GM19239 (cell line): Measurements from ENCODE around the gene SORBS2.
A peak's percentile ranks its signal among the peaks of the same experiment; 100 is the strongest.

Experiments used
- DNase-seq: peaks from one replicate; pipeline ENCODE4 v3.0.0; 2011; ENCODE audit warnings: low spot score; ENCODE audit not compliant: insufficient read length
- FAIRE-seq: peaks from 2 replicates; lab custom pipeline; 2011; peaks lifted over from hg19 to GRCh38; lab: Jason Lieb, UNC

The SORBS2 gene

GRCh38 chr4:185835814-185836213, 23.8 kb upstream of the SORBS2 start:
- FAIRE-seq, result no peak
- DNase-seq, result no peak

DNA sequence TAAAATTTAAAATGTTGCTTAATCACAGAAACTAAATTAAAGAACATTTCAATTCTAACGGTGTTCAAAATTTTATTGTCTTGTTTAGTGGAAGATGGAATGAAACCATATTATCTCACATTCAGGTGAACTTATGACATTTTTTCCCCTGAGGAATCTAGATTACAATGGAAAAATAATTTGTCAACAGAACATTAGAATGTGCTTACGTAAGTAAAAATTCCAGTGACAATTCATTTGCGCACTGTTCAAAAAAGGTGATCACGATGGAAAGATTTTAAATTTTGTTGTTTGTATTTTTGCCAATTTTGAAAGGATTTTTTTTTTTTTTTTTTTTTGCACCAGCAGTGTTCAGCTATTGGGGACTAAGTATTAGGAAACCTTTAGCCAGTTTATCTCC, 23.3 kb upstream of the SORBS2 start:
- FAIRE-seq (no peak), DNase-seq (no peak)

DNA sequence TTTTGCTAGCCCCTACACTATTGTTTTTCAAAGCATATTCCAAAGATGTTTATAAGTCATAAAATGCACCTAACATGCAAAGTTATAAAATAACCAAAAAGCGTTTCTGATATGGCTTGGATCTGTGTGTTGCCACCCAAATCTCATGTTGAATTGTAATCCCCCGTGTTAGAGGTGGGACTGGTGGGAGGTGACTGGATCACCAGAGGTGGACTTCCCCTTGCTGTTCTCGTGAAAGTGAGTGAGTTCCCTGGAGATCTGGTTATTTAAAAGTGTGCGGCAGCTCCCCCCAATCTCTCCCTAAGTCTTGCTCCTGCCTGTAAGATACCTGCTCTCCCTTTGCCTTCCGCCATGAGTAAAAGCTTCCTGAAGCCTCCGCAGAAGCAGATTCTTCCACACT, 22.8 kb upstream of the SORBS2 start:
- DNase-seq, result no peak
- FAIRE-seq, result no peak

DNA sequence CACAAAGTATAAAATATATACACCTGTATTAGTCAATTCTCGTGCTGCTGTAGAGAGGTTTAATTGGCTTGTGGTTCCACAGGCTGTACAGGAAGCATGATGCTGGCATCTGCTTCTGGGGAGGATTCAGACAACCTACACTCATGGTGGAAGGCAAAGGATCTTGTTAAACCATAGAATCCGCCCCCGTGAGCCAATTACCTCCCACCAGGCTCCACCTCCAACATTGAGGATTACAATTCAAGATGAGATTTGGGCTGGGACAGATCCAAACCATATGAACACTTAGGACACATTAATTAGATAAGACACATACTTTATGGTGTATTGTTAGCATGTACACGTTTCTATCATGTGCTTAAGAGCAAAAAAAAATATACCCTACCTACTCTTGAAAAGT, 22.1 kb upstream of the SORBS2 start:
- FAIRE-seq, result no peak
- DNase-seq, result no peak

DNA sequence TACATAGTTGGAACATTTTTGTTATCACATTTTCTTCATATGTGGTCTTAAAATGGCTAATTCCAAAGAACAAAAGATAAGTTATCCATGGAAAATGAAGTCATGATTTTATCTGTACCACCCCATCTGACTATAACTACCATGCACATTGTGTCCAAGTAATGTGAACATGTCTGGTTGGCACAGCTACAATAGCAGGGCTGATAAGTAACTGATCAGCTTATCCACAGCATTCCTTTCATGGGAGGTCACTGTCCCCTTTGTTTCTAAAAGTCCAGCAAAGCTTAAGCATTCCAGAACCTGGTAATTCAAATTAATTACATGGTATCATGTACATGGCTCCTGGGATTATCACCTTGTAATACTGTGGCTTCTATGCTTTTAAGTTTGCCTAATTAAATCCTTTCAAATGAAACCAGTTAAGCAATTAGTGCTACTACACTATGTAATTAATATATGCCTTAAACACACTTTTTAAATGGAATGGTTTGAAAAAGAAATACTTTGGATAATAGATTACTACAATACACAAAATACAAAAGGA, 21.1 kb upstream of the SORBS2 start:
- DNase-seq (no peak), FAIRE-seq (no peak)

GRCh38 chr4:185831125-185831815, 19.3 kb upstream of the SORBS2 start:
- DNase-seq (no peak), FAIRE-seq (no peak)

- DNase-seq (no peak), FAIRE-seq (no peak)
Observed at GRCh38 chr4:185830263-185830994, 18.4 kb upstream of the SORBS2 start.

DNA sequence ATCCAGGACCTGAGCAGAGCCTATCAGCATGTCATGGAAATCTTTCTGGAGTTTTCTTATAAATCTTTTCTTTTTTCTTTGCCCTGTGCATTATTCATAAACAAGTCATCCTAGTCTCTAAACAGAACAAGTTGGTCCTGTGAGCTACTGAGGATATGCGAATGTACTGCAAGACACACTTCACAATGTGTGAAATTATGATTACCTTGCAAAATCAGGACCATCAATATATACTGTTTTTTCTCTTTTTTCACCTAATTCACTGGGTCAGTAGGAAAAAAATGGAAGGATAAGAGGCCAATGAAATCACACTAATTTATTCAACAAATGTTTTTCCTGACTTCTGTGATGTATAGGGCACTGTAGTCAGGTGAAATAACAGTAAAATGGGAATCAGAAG, 14.4 kb upstream of the SORBS2 start:
- DNase-seq (no peak), FAIRE-seq (no peak)

GRCh38 chr4:185825737-185826136, 13.7 kb upstream of the SORBS2 start:
- no peak for DNase-seq
- no peak for FAIRE-seq

DNA sequence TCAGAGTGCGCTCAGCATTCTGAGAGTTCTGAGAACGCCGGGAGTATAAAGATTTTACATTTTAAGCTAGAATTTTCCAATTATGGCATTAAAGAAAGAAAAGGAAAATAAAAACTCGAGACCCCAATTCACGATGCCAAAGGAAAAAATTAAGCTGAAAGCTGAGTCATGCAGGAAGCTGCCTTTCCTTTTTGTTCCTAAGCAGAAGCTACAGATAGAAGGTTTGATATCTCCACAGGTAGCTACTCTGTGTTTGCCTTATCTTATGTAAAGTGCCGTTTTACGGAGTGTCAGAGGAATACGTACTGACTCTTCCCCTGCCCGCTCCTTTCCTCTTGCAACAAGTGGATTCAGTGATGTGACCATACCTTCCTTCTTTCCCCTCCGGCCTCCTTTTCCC, 10.8 kb upstream of the SORBS2 start:
- DNase-seq (no peak), FAIRE-seq (no peak)

- no peak for FAIRE-seq
Observed at GRCh38 chr4:185821029-185821419, 9.0 kb upstream of the SORBS2 start.

GRCh38 chr4:185820146-185821028, 8.4 kb upstream of the SORBS2 start:
- DNase-seq (no peak), FAIRE-seq (no peak)

More at GRCh38 chr4:185821029-185821419, 9.0 kb upstream of the SORBS2 start:
- DNase-seq, result no peak

- no peak for FAIRE-seq
- no peak for DNase-seq
Observed at GRCh38 chr4:185819144-185819543, 7.2 kb upstream of the SORBS2 start.

DNA sequence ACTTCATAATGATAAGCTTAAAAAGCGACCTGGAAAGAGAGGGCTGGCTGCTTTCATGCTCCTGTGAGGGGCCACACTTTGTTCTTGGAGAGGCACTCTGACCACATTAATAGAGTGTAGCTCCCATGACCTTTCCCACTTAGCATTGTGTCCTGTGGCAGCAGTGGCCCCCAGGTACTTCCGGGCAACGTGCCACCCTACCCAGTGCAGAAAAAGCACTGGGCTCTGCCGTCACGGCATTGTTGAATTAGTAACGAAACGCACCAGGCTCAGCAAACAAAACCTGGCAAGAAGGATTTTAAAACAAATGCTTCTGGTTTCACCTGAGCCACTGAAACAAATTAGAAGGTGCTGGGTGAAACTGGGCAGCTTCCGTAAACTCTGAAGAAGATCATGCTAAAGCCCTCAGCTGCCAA, 5.4 kb upstream of the SORBS2 start:
- FAIRE-seq, result no peak
- no peak for DNase-seq

- FAIRE-seq (no peak), DNase-seq (no peak)
Observed at GRCh38 chr4:185813133-185813532, 1.1 kb upstream of the SORBS2 start.

GRCh38 chr4:185810746-185811508, 1.1 kb downstream of the SORBS2 start:
- peak; percentile 61 for FAIRE-seq
- DNase-seq, result no peak

GRCh38 chr4:185809533-185810071, 2.4 kb downstream of the SORBS2 start:
- DNase-seq, result no peak

DNA sequence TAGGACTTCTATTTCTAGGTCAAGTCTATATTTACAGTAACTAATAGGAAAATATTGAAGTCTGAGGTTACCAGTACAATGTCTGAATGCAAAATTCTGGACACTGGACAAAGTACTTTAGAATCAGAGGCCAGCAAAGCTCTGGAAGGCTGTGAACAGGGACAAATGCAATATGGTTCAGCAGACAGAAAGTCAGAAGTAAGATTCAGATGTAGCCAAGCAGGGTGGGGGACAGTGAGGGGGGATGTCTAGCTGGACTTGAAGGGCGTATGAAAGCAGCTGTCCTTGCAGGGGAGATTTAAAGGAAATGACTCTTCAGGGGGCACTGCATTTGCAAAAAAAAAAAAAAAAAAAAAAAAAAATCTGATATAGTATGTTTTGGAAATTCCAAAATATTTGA, 2.9 kb downstream of the SORBS2 start:
- FAIRE-seq (no peak), DNase-seq (no peak)

More at GRCh38 chr4:185809533-185810071, 2.4 kb downstream of the SORBS2 start:
- FAIRE-seq, result no peak

GRCh38 chr4:185805979-185806378, 6.0 kb downstream of the SORBS2 start:
- FAIRE-seq, result no peak
- DNase-seq, result no peak
